ENCODE results near the gene UROC1.

UROC1 gene

GRCh38 chr3:126494204-126494969, 23.2 kb downstream of the UROC1 start:
- no peak for DNase-seq

- DNase-seq = no peak
These were observed 23.8 kb downstream of the UROC1 start for GRCh38 chr3:126493739-126494138.

GRCh38 chr3:126493051-126493450, 24.5 kb downstream of the UROC1 start:
- no peak for DNase-seq

GRCh38 chr3:126491221-126492013, 26.2 kb downstream of the UROC1 start:
- DNase-seq = no peak

GRCh38 chr3:126490619-126491018, 27.0 kb downstream of the UROC1 start:
- DNase-seq = no peak

- DNase-seq = no peak
These were observed 28.5 kb downstream of the UROC1 start for GRCh38 chr3:126488886-126489569.

GRCh38 chr3:126488185-126488584, 29.4 kb downstream of the UROC1 start:
- DNase-seq = no peak

GRCh38 chr3:126487151-126487771, 30.3 kb downstream of the UROC1 start:
- no peak for DNase-seq

GRCh38 chr3:126486360-126486847, 31.2 kb downstream of the UROC1 start:
- DNase-seq = no peak

GRCh38 chr3:126485956-126486355, 31.6 kb downstream of the UROC1 start:
- DNase-seq = no peak

- no peak for DNase-seq
These were observed 32.2 kb downstream of the UROC1 start for GRCh38 chr3:126485176-126485897.

- DNase-seq = no peak
These were observed 32.9 kb downstream of the UROC1 start for GRCh38 chr3:126484662-126485061.

GRCh38 chr3:126484148-126484547, 33.4 kb downstream of the UROC1 start:
- DNase-seq = no peak

GRCh38 chr3:126483321-126483761, 34.2 kb downstream of the UROC1 start:
- no peak for DNase-seq

- no peak for DNase-seq
These were observed 34.9 kb downstream of the UROC1 start for GRCh38 chr3:126482503-126483255.

- DNase-seq = no peak
These were observed 35.6 kb downstream of the UROC1 start for GRCh38 chr3:126481808-126482502.

- no peak for DNase-seq
These were observed 36.7 kb downstream of the UROC1 start for GRCh38 chr3:126480861-126481260.

GRCh38 chr3:126480206-126480605, 37.4 kb downstream of the UROC1 start:
- no peak for DNase-seq

- DNase-seq = no peak
These were observed 37.9 kb downstream of the UROC1 start for GRCh38 chr3:126479642-126480041.

GRCh38 chr3:126478581-126479310, 38.8 kb downstream of the UROC1 start:
- DNase-seq = no peak
